GM23338 (cell line): ENCODE data around the gene GRAMD1B. TPM values are rescaled to one million over a fixed set of nuclear protein-coding genes. Genes with fewer than 3 reads are reported as not detected.

Experiments used
- ATAC-seq: fragments of 200-7000 bp; cut with Tn5 transposase; 3 replicates; pipeline ENCODE4 v1.9.1; 2020
- DNase-seq: peaks from one replicate; pipeline ENCODE4 v3.0.0-alpha.2; 2015; ENCODE audit warnings: low spot score
- H2AFZ ChIP-seq: fragments of 200-600 bp; sonication (generic); 2 replicates; pipeline ENCODE4 v1.8.0; 2016; ENCODE audit warnings: antibody characterized with exemption, mild to moderate bottlenecking, moderate library complexity
- H3F3A ChIP-seq: fragments of 200-600 bp; sonication (generic); replicated peaks from 2 replicates; pipeline ENCODE4 v1.8.0; 2017; ENCODE audit warnings: antibody characterized with exemption, mixed run types, low read depth
- H3K27ac ChIP-seq: fragments of 200-600 bp; sonication (generic); 2 replicates; pipeline ENCODE4 v1.6.1; 2016; ENCODE audit warnings: low read depth
- H3K27me3 ChIP-seq: fragments of 200-600 bp; sonication (generic); 2 replicates; pipeline ENCODE4 v1.8.0; 2016; ENCODE audit warnings: mild to moderate bottlenecking, mixed run types, moderate library complexity; ENCODE audit not compliant: insufficient read depth
- H3K36me3 ChIP-seq: fragments of 200-600 bp; sonication (generic); 2 replicates; pipeline ENCODE4 v1.8.0; 2016; ENCODE audit warnings: mild to moderate bottlenecking; ENCODE audit not compliant: insufficient read depth
- H3K4me1 ChIP-seq: fragments of 200-600 bp; sonication (generic); 2 replicates; pipeline ENCODE4 v1.8.0; 2016; ENCODE audit warnings: mild to moderate bottlenecking, moderate library complexity; ENCODE audit not compliant: insufficient read depth
- H3K4me2 ChIP-seq: fragments of 200-600 bp; sonication (generic); 2 replicates; pipeline ENCODE4 v1.7.1; 2017; ENCODE audit warnings: mixed run types
- H3K4me3 ChIP-seq: fragments of 200-600 bp; sonication (generic); 2 replicates; pipeline ENCODE4 v1.6.1; 2016; ENCODE audit warnings: mixed run types
- H3K79me2 ChIP-seq: fragments of 200-600 bp; sonication (generic); replicated peaks from 2 replicates; pipeline ENCODE4 v1.8.0; 2017; ENCODE audit warnings: mild to moderate bottlenecking; ENCODE audit not compliant: insufficient read depth
- H3K9me2 ChIP-seq: fragments of 200-600 bp; sonication (generic); 2 replicates; pipeline ENCODE4 v1.8.0; 2017; ENCODE audit not compliant: insufficient read depth
- H4K20me1 ChIP-seq: fragments of 200-600 bp; sonication (generic); replicated peaks from 2 replicates; pipeline ENCODE4 v1.8.0; 2017; ENCODE audit warnings: mild to moderate bottlenecking; ENCODE audit not compliant: insufficient read depth
- H3K27ac Mint-ChIP-seq: 2 replicates; pipeline ENCODE4 v1.8.0; 2020; ENCODE audit warnings: inconsistent platforms, mild to moderate bottlenecking, moderate library complexity, mixed read lengths
- H3K27me3 Mint-ChIP-seq: 3 replicates; pipeline ENCODE4 v1.8.0; 2022; ENCODE audit warnings: low read depth, mild to moderate bottlenecking, moderate library complexity, mixed read lengths, inconsistent platforms; ENCODE audit not compliant: insufficient read depth, poor library complexity
- H3K36me3 Mint-ChIP-seq: 3 replicates; pipeline ENCODE4 v1.8.0; 2021; ENCODE audit warnings: low read depth, mild to moderate bottlenecking, inconsistent platforms, moderate library complexity, mixed read lengths
- H3K4me1 Mint-ChIP-seq: 3 replicates; pipeline ENCODE4 v1.8.0; 2020; ENCODE audit warnings: mild to moderate bottlenecking, inconsistent platforms, mixed read lengths
- H3K4me3 Mint-ChIP-seq: 3 replicates; pipeline ENCODE4 v1.8.0; 2021; ENCODE audit warnings: moderate library complexity, mild to moderate bottlenecking, inconsistent platforms, mixed read lengths
- H3K9me3 Mint-ChIP-seq: 3 replicates; pipeline ENCODE4 v1.8.0; 2020; ENCODE audit warnings: moderate library complexity, mild to moderate bottlenecking, inconsistent platforms, mixed read lengths
- CREB1 ChIP-seq: fragments of 250-450 bp; sonication (Bioruptor Pico); IDR thresholded peaks from 2 replicates; pipeline ENCODE4 v1.5.0; 2020; ENCODE audit warnings: low read depth, mild to moderate bottlenecking, moderate library complexity
- CTCF ChIP-seq, 2 experiments: fragments of 200-600 bp in 1 of 2; sonication (generic) in 1 of 2; conservative IDR thresholded peaks; 2 replicates each; pipeline versions ENCODE4 v1.5.1 to v1.6.1; 2016 to 2017; ENCODE audit warnings: antibody characterized with exemption in 2 of 2, low read depth in 2 of 2, mild to moderate bottlenecking in 2 of 2, moderate library complexity in 1 of 2
- ETS1 ChIP-seq: IDR thresholded peaks from 2 replicates; pipeline ENCODE4 v1.6.1; 2016; ENCODE audit warnings: antibody characterized with exemption
- EZH2 ChIP-seq: fragments of 200-600 bp; sonication (generic); IDR thresholded peaks from one replicate; pipeline ENCODE4 v1.8.0; 2017; ENCODE audit warnings: antibody characterized with exemption, mild to moderate bottlenecking, low read depth; ENCODE audit not compliant: unreplicated experiment
- EZH2phosphoT487 ChIP-seq: fragments of 200-600 bp; sonication (generic); IDR thresholded peaks from one replicate; pipeline ENCODE4 v1.8.1; 2018; ENCODE audit warnings: antibody characterized with exemption; ENCODE audit not compliant: unreplicated experiment
- NANOG ChIP-seq: IDR thresholded peaks from 2 replicates; pipeline ENCODE4 v1.6.1; 2016; ENCODE audit warnings: antibody characterized with exemption, borderline replicate concordance
- REST ChIP-seq: IDR thresholded peaks from one replicate; pipeline ENCODE4 v1.6.1; 2018; ENCODE audit warnings: antibody characterized with exemption; ENCODE audit not compliant: unreplicated experiment
- STAT1 ChIP-seq: IDR thresholded peaks from one replicate; pipeline ENCODE4 v1.6.1; 2016; ENCODE audit warnings: antibody characterized with exemption; ENCODE audit not compliant: unreplicated experiment
- ZNF114 ChIP-seq: fragments of 250-450 bp; sonication (Bioruptor Pico); IDR thresholded peaks from 2 replicates; pipeline ENCODE4 v1.5.0; 2020; ENCODE audit warnings: mild to moderate bottlenecking, moderate library complexity
- ZNF331 ChIP-seq: fragments of 250-450 bp; sonication (Bioruptor Pico); IDR thresholded peaks from 2 replicates; pipeline ENCODE4 v1.5.0; 2020; ENCODE audit warnings: low read depth, mild to moderate bottlenecking, moderate library complexity
- polyA plus RNA-seq: library from polyadenylated mRNA; unstranded; fragments of >200 nt; fragmentation: Nextera tagmentation; extraction: Ambion mirVana; gene quantifications from 2 replicates; pipeline ENCODE4 v1.2.1, GENCODE V29; 2016
- total RNA-seq: library from RNA; depleted of rRNA; stranded (reverse); fragments of >200 nt; shearing (Covaris generic); gene quantifications from 2 replicates; pipeline ENCODE4 v1.2.3, GENCODE V29; 2014

The GRAMD1B gene
- total and polyA plus RNA-seq, 2 experiments from 2014 or later: 3.7 to 24.3 TPM

GRCh38 chr11:123543797-123544196 lies 113.7 kb downstream of the GRAMD1B start (continued):
- TF ChIP-seq REST (no peak), CTCF (conservative IDR thresholded peaks at IDR 0.05; ENCODE audit: low read depth in 2 of 2) (no peak), EZH2phosphoT487 (no peak), ZNF114 (no peak), EZH2 (no peak), NANOG (no peak), ETS1 (no peak), CREB1 (CRISPR knock-in tag) (no peak), ZNF331 (CRISPR knock-in tag) (no peak), STAT1 (no peak)

- H3K4me1 Mint-ChIP-seq: peaks cover 15% of the 10 kb centered on the region
- H3K4me2 ChIP-seq: no peak overlapping the region
- H3K27me3 ChIP-seq: no peaks in the 10 kb centered on the region
- H3F3A ChIP-seq: no peaks in the 10 kb centered on the region
- no peaks in the 10 kb centered on the region for H4K20me1 ChIP-seq
- H3K27ac Mint-ChIP-seq: no peak overlapping the region
- no peaks in the 10 kb centered on the region for H3K36me3 Mint-ChIP-seq
- H3K9me2 ChIP-seq: no peaks in the 10 kb centered on the region; the same call in 1 of the 2 replicates
- H3K4me1 ChIP-seq: peaks cover 3% of the 10 kb centered on the region
- H3K4me3 Mint-ChIP-seq: no peak overlapping the region
- no peaks in the 10 kb centered on the region for H3K9me3 Mint-ChIP-seq
- H2AFZ ChIP-seq: no peak overlapping the region
- peaks cover 6% of the 10 kb centered on the region; the same call in 1 of the 2 replicates for H3K79me2 ChIP-seq
- H3K27me3 Mint-ChIP-seq: peaks cover 5% of the 10 kb centered on the region
- H3K4me3 ChIP-seq: no peak overlapping the region
- ATAC-seq (no peak), DNase-seq (no peak)
- TF ChIP-seq CREB1 (CRISPR knock-in tag): no peak
- no peak overlapping the region for H3K27ac ChIP-seq
- H3K36me3 ChIP-seq: no peaks in the 10 kb centered on the region
Observed at GRCh38 chr11:123544631-123545375, 114.7 kb downstream of the GRAMD1B start.
